ENCODE results near the gene FAM219A. TPM values are rescaled to one million over a fixed set of nuclear protein-coding genes. Genes with fewer than 3 reads are reported as not detected.

FAM219A gene
- total RNA-seq, 1 experiment from 2014 or later, result 17.1 TPM

- no peaks in the 10 kb centered on the region for H3K9me2 ChIP-seq (replicated peaks; ENCODE audit: low read length)
- no peak overlapping the region for H2AFZ ChIP-seq (ENCODE audit: low read length)
- TF ChIP-seq EZH2phosphoT487 (IDR thresholded peaks at IDR 0.05; ENCODE audit: borderline replicate concordance, low read length), result no peak
- no peak for TF ChIP-seq EZH2 (IDR thresholded peaks at IDR 0.05; ENCODE audit: low read length, unreplicated experiment)
- no peak for TF ChIP-seq CTCF (conservative IDR thresholded peaks at IDR 0.05; ENCODE audit: low read depth, low read length)
- ChIA-PET CTCF (interaction anchor here (0.6 to 1.5 kb wide), 4 partner anchors 11 to 804 kb away, joined by 3 to 11 read pairs (median 4); no protein-coding TSS in a partner anchor), POLR2A (ENCODE audit: unreplicated experiment) (no interaction called here)
- H3K9me3 ChIP-seq (ENCODE audit: low read length), result no peaks in the 10 kb centered on the region
- H4K20me1 ChIP-seq (ENCODE audit: low read length), result 0 out of 2 replicates have a peak, but pooled peaks cover 4% of the 10 kb centered on the region
- ATAC-seq, result no peak; the same call in 1 of the 2 replicates
- H3K4me2 ChIP-seq (ENCODE audit: low read length), result no peak overlapping the region
- no peak overlapping the region for H3K4me3 ChIP-seq (ENCODE audit: low read length)
- peak; percentile 65 for DNase-seq
- no peaks in the 10 kb centered on the region for H3K27me3 ChIP-seq (ENCODE audit: low read length)
- no peaks in the 10 kb centered on the region for H3K79me2 ChIP-seq (ENCODE audit: low read length)
- no TSS peak for BruUV-seq (replicated peaks)
- H3K27ac ChIP-seq (ENCODE audit: low read length), result no peak overlapping the region
- H3F3A ChIP-seq (ENCODE audit: low read length, unreplicated experiment), result no peaks in the 10 kb centered on the region
- no peak overlapping the region for H3K9ac ChIP-seq (ENCODE audit: low read length)
- H3K4me1 ChIP-seq (ENCODE audit: insufficient read depth, low read length), result no peaks in the 10 kb centered on the region
- no peaks in the 10 kb centered on the region for H3K36me3 ChIP-seq (ENCODE audit: low read depth, low read length)
- intact Hi-C loops (cut with micrococcal nuclease), result no loop called here
Measured at GRCh38 chr9:34430843-34431437, 27.4 kb downstream of the FAM219A start.

- no peak for TF ChIP-seq EZH2phosphoT487 (IDR thresholded peaks at IDR 0.05; ENCODE audit: borderline replicate concordance, low read length)
- no peak for TF ChIP-seq CTCF (conservative IDR thresholded peaks at IDR 0.05; ENCODE audit: low read depth, low read length)
- no peak for TF ChIP-seq EZH2 (IDR thresholded peaks at IDR 0.05; ENCODE audit: low read length, unreplicated experiment)
- H3K4me2 ChIP-seq (ENCODE audit: low read length), result no peak overlapping the region
- H3K79me2 ChIP-seq (ENCODE audit: low read length), result no peaks in the 10 kb centered on the region
- CTCF ChIA-PET, result no interaction called here
- no peak for DNase-seq
- H3K9me3 ChIP-seq (ENCODE audit: low read length), result no peaks in the 10 kb centered on the region
- H3K9me2 ChIP-seq (replicated peaks; ENCODE audit: low read length), result no peaks in the 10 kb centered on the region
- H3K9ac ChIP-seq (ENCODE audit: low read length), result no peak overlapping the region
- no peaks in the 10 kb centered on the region for H3F3A ChIP-seq (ENCODE audit: low read length, unreplicated experiment)
- BruUV-seq (replicated peaks), result no TSS peak
- H3K4me3 ChIP-seq (ENCODE audit: low read length), result no peak overlapping the region
- no peaks in the 10 kb centered on the region for H3K27me3 ChIP-seq (ENCODE audit: low read length)
- POLR2A ChIA-PET (ENCODE audit: unreplicated experiment), result no interaction called here
- no peak overlapping the region for H3K27ac ChIP-seq (ENCODE audit: low read length)
- no peak overlapping the region for H2AFZ ChIP-seq (ENCODE audit: low read length)
- no peaks in the 10 kb centered on the region for H3K36me3 ChIP-seq (ENCODE audit: low read depth, low read length)
- H4K20me1 ChIP-seq (ENCODE audit: low read length), result 0 out of 2 replicates have a peak, but pooled peaks cover 4% of the 10 kb centered on the region
- ATAC-seq, result no peak
- H3K4me1 ChIP-seq (ENCODE audit: insufficient read depth, low read length), result no peaks in the 10 kb centered on the region
- intact Hi-C loops (cut with micrococcal nuclease), result no loop called here
Measured at GRCh38 chr9:34428325-34428958, 29.9 kb downstream of the FAM219A start.
